ENCODE results near the gene KCNIP4.
A peak's percentile ranks its signal among the peaks of the same experiment; 100 is the strongest.

KCNIP4 gene

DNA sequence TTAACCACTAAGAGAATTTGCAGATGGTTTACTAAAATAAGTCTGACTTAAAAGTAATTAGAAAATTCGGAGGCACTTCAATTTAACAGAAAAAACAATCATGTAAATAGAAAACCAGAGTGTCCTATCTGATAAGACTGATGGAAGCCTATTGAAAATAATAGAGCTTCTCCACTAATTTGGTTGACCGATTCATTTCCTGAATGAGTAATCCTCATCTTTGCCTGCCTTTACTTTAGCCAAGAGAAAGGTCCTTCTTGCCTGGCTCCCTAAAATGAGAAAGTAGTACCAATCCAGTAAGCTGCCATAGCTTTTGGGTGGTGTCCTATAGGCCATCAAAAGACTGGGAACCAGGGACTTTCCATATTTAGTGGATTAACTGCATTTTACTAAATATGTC, 48.4 kb downstream of the KCNIP4 start:
- no peak for DNase-seq

DNA sequence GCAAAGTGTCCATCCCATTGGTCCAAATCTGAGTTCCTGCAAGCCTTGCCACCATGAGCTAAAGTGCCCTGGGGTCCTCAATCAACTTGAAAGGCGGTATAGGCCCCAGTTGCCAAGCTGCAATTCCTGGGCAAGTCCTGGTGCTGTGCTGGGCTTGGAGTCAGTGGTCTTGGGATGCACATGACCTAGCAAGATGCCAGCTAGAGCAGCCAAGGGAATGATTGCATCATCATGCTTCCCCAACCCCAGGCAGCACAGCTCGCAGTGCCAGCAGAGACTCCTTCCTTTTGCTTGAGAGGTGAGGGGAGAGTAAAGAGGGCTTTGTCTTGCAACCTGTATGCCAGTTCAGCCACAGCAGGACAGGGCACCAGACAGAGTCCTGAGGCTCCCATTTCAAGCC, 50.5 kb downstream of the KCNIP4 start:
- no peak for DNase-seq

DNA sequence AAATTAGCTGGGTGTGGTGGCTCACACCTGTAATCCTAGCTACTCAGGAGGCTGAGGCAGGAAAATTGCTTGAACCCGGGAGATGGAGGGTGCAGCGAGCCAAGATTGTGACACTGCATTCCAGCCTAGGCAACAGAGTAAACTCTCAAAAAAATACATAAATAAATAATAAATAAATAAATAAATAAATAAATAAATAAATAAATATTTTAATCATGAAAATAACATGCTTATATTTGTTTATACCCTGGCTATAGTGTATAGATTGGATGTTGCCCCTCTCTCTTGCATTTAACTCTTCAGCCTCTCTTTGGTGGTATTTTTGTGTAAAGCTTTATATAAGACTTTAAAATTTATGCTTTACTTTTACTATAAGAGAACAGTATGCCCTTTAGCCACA, 51.8 kb downstream of the KCNIP4 start:
- no peak for DNase-seq

DNA sequence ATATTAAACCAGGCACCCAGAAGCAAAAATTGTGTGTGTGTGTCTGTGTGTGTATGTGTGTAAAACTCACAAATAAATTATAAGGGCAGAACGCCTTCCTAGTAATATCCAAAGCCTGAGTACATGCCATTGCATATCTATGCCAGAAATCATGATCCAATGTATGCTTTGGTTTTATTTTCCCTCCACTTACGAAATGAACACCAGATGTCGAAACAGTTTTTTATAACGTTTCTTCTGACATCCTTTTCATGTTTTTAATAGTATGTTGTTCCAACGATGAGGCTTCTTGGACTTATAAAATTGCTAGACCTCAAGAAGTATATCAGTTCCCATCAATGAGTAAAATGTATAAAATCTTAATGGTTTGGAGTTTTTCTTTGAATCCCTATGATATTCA, 55.4 kb downstream of the KCNIP4 start:
- no peak for DNase-seq

DNA sequence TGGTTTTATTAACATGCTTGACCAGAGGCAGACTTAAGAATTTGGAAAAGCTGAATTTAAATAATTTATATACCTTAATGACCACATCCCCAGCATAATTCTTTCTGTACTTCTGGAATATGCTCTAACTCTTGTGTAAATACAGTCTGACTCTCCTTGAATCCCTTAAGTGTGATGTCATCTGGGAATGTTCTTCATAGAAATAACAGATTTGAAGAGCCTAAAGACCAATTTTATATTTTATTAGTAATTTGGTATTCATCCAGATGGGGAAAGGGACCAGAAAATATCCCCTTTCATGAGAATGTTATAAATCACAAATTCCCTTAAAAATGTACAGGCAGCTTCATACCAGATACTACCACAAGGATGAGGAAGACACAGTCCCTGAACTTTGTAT, 58.3 kb downstream of the KCNIP4 start:
- no peak for DNase-seq

DNA sequence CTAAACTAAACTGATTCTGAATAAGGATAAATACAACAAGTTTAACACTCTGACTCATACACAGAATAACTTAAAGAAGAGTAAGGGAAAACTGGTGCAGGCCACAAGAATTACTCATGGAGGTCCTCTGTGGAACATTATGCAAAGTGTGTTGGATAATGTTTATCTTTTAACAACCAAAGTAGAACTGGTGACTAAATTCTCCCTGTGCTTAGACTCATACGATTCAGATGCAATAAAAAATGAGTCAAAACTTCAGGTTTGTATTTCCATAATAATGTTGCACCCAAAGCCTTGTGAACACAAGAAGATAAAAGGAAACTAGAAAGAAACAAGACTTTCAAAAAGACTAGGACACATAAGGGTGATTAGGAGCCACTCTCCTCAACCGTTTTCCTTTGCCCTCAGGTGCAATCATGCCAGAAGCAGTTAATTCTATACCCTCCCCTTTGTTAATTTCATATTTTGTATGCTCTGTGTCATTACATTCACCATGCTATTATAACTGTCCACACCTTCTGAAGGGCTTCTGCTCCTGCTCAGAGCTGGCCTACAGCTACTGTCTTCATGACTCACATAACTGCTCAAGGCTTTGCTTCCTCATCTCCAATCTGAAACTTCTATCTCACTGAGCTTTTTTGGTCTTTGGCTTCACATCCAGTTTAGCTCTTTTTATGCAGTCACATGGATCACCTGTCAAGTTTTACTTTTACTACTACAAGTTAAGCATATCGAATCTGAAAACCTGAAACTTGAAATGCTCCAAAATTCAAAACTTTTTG, 60.2 kb downstream of the KCNIP4 start:
- peak in 1 of 2 experiments; percentile 11 for DNase-seq

DNA sequence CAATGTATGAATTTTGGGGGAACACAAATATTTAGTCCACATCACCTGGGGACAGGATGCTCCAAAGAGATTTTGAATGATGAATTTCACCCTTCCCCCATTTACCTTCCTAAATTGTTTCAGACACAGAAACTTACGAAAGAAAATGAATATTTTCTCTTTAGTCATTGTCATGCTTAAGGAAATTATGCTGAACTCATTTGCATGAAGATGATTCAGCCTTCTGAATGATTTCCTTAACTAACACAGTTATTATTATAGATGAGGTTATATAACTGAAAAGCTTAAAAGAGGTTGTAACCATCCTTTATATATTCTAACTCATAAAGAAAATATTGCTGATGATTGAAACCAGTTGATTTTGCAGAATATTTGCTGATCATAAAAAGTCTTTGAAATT, 61.1 kb downstream of the KCNIP4 start:
- DNase-seq = no peak

DNA sequence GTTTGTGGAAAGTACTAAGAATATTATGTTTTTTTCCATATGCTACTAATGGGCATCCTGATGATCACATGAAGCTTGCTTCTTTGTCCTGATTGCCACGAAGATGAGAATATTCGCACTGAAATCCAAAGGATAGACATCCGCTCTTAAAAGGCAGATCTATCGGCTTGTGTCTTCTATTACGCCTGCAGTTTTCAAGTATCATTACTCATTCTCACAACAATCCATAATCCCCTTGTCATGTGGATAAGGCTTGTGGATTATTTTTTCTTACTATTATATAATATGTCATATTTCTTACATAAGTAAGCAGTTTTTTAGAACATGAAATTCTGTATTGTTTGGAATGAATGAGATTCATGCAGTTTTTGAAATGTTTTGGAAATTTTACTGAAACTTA, 62.8 kb downstream of the KCNIP4 start:
- DNase-seq = no peak

DNA sequence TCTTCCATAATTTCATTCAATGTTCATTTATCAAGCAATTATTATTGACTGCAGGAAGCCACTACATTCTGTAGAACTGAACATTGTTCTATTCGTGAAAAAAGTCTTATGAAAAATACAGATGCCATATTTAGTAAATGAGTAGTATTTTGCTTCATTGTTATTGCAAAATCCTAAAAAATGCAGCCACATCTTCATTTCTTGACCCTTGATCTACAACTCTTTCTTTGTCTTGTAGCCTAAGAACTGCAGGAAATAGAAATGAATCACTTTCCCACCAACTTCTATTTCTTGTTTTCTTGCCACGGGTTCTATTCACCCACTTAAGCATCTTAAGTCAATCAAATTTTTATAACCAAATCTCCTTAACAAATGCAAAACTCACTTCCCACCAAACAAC, 63.3 kb downstream of the KCNIP4 start:
- DNase-seq = no peak

DNA sequence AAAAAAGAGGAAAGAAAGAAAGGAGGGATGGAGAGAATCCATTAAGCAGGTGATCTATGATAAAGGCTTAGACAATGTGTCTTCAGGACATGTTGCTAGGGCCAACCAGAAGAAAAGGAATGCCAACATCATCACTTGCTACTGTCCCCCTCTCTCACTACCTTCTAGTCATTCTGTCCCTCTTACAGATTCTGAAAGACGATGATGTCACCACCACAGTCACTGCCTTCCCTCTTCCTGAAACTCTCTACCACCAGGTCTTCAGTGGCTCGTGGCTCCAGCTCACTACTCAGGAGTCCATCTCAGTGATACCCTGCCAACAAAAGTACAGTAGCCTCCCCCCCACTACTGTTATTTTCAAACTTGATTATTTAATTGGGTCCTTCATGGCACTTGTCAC, 64.0 kb downstream of the KCNIP4 start:
- peak in 1 of 2 experiments; percentile 15 for DNase-seq

DNA sequence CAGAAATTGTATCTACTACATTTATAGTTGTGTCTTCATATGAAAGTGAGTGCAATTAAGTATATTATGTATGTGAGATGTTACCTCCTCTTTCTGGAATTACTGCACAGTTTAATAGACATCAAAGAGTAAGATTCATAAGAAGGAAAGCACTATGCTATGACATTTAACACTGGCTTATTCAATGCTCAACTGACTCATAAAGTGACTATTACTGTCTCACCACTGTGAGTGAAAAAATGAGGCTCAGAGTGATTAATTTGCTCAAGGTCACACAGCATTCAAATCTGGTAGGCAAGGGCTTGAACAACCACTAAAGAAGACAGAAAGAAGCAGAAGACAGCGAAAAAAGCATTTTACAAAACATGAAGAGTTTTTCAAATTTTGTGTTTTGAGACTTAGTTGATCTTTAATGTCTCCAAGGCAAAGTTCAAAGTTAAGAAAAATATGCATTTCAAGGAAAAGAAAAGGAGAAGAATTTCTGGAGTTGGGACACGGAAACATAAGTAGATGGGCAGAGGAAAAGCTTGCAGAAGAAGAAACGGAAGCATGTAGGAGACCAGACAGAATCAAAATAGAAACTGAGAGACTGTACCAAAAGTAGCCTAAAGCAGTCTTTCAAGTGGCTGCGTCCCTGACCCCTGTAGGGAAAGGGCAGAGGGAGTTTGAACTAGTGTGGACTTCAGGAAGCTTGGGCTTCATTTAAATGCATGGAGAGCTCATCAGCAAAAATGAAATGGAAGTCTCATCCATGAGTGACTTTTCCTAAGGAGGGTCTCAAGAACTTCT, 66.3 kb downstream of the KCNIP4 start:
- no peak for DNase-seq

DNA sequence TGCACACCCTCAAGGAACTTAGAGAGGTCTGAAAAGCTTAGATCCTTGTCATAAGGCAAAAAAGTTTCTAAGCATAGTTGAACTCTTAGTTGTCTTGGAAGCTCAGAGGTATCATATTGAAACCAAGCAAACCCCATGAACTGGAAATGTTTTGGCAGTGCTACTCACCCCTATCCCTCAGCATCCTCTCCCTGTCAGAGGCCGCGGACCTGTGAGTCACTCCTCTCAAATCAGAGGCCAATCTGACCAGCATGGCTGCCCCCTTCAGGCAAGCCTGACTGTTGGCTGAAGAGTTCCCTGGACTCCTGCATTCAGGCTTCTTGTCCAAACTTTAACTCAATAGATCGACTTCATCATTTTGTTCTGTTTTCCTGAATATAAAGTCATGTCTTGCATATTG, 69.4 kb downstream of the KCNIP4 start:
- peak in 1 of 2 experiments; percentile 15 for DNase-seq

DNA sequence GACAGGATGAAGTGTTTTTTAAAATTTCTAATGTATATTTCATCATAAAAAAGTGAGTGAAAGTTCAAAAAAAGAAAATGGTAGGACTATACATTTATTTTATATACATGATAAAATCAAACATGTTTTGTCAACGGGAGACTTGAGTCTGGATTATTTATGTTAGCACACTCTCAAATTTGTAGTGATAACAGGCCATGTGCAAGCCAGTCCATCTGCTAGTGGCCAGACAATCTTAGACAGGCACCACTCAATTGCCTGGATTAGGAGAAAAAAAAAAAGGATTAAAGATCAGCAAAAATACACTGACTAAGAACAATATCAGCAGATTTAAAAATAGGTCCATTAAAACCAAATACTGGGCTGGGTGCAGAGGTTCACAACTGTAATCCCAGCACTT, 71.9 kb downstream of the KCNIP4 start:
- DNase-seq = no peak

DNA sequence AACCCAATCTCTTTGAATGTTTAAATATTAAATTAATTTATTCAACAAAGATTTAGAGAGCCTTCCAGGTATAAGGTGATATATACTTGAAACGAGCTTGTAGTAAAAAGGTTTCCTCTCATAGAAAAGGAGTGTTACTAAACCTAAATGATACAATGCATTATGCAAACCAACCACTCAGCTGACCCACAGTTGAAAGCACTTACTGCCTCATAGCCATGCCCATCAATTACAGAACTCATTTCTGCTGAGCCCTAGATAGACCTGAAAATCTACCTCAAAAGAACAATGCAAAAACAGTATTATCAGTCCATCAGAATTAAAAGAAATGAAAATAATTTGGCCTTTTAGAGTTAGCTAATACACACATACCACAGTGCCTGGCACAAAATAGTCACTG, 75.4 kb downstream of the KCNIP4 start:
- no peak for DNase-seq

DNA sequence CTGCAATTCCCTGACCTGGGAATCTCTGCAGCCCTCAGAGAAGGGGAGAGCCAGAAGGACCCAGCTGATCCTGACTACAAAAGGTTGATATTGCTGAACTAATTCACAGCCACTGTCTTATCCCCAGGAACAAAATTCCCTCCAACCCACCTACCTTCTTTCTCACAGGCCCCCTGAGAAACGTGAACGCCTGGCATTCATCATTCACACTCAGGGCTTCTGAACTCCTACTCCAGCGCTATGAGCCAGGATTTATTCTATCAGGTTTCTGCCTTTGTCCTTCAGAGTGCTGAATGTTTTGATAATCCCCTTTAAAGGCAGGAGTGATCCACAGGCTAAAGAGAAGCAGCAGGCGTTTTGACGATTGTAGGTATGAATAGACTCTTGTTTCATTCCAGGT, 76.5 kb downstream of the KCNIP4 start:
- DNase-seq = no peak

DNA sequence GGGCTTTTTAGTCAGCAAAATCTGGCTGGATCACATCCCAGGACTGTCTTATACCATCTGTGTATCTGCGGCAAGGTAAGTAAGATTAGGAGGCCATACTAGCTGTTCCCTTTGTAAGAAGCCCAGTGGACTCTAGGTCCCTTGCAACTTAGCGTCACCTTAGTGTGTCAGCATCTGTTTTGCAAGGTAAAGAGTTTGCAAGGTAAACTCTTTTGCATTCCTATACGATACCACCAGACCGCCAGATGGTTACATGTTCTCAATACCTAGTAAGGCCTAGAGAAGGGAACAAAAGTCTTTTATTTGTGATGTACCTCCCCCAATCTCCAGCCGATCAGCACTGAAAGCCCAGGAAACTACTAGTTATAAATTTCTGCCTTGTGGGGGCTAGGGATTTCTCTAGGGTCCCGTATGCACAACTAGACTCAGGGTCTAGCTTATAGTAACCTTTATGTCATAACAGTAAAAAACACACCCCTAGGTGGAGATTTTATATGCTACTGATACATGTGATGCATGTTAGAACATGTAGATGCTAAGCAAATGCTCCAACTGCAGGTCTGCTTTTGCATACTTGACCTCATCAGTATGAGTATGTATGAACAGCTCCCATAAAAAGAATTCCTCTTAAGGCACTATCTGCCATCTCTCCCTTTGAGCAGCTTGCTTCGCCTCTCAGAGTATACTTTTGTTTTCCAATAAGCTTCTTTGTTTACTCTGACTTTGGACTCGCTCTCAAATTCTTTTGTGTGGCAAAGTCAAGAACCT, 78.4 kb downstream of the KCNIP4 start:
- DNase-seq = no peak

DNA sequence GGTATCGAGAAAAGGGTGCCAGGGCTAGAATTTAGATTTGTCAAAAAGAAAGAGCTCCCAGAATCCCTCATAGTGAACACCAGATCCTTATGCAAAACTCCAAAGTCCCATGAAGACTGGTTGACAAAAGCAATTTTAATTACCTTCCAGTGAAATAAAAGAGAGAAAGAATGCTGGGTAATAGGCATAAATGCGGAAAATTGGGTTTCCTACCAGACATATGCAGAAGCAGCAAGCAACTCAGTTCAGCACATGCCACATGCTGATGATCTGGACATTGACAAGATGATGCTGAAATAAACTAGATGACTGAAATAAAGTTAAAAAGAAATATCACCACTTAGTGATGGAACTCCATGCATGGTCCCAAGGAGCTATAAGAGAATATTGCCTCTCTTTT, 83.9 kb downstream of the KCNIP4 start:
- no peak for DNase-seq

DNA sequence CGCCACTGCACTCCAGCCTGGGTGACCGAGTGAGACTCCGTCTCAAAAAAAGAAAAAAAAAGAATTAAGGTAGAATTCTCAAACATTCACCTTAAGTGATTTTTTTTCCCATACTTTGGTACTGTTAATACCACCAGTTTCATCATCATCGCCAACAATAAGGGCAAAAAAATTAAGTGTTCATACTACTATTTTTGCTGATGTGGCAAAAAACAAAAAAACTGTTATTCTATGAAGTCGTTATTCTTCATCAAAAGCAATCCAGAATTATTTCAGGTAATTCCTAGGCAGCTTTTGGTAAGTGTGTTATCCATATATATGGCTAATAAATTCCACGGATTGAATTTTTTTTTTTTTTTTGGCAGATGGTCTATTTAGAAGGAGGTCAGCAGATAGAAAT, 85.7 kb downstream of the KCNIP4 start:
- DNase-seq = no peak

DNA sequence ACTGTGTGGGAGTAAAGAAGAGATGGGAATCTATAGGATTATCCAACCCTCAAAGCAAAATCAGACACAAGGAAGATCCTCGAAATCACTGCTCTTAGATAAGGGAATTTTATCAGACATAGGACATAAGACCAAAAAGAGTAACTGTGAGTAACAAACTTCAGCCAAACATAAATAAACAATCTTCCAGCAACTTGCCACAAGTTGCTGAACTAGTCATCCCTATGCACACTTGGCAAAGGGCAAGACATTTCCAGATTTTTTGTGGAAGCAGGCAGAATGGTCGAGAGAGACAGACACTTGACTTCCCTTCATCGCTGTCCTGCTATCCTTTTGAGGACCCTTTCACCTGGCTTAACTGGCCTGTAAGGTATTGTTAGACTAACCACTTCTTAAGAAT, 89.6 kb downstream of the KCNIP4 start:
- DNase-seq = no peak

DNA sequence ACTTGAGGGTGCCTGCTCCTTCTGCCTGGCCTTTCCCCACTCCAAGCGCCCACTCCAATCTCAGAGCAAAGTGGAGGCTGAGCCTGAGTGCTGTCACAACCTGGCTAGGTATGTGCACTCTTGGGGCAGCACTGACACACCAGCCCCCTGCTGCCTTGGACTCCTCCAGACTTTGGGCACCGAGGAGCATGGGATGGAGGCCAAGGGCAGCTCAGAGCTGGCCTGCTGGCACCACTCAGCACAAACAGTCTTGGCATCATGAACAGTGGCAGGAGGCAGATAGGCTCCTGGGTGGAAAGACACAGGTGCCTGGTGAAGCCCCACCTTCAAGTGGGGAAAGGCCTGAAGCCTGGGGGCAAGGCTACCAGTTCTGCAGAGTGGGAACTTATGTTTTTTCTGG, 91.8 kb downstream of the KCNIP4 start:
- no peak for DNase-seq

DNA sequence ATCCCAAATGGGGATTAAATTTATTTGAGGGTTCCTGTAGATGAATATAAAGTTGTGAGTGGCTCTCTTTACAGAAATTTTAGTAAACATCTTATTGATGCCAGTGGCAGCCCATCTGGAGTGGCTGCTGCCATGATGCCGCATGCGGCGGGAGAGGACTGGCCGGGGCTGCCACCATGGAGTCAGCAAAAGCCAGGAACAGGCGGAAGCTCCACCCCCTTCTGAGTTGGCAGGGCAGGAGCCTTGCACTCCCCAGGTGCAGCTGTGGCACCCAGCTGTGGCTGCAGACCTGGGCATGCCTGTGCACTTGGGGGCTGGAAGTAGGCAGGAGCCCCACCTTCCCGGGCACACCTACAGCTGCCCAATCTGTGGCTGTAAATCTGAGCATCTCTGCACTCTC, 92.3 kb downstream of the KCNIP4 start:
- no peak for DNase-seq

DNA sequence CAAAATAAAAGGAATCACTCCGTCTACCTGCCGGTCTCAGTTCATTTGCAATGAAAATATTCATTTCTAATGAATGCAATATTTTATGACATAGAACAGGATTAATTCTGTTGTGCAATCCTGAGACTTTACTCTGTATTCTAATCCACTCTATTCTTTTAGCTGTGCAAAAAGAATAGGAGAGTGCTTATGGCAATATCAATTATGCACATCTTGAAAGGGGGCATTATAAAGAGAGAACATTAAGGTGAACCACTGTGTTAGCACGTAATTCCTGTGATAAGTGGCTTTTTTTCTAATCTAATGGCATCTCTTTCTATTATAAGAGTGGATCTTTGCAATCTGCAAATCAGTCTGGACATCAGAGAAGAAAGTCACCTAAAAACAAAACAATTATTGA, 99.5 kb downstream of the KCNIP4 start:
- DNase-seq = no peak

DNA sequence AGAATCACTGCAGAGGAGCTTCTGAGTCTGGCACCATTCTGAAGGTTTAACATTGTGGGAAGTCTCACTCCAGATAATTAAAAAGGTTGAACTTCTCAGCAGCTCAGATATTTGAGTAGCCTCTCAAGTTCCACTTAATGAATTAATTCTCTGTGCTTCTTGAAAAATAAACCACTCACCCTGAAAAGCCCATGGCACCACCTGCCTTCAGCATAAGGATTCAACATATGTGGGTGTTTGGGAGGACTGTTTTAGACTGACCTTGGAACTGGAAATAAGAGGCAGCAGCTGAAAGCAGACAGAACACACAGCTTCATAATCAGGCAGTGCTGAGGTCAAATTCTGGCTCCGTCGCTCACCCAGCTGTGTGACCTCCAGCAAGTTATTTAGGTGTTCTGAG, 100.6 kb downstream of the KCNIP4 start:
- no peak for DNase-seq

DNA sequence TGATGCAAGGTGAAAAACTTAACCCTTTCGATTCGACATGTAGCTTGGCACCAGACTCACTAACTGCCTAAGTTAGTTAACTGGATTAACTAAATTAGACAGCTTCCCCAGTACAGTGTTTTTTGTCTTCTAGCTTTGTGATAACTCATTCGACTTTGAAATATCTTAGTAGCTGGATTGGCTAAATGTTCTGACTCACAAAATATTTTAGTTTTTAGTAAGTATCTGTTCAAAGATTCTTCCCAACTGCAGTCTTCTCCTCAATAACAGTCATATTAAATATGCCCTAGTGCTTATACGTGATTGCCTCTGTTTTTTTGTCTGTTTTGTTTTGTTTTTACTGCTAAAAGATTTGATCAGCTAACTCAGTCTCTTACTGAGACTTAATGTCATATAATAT, 102.9 kb downstream of the KCNIP4 start:
- DNase-seq = no peak
